ENCODE results near the gene STAG3.
"Not testable (repeated sequence)": the region's sequence is repeated elsewhere in the genome, so short reads cannot be mapped to it uniquely, and the experiment has no call there.

Gene STAG3

DNA sequence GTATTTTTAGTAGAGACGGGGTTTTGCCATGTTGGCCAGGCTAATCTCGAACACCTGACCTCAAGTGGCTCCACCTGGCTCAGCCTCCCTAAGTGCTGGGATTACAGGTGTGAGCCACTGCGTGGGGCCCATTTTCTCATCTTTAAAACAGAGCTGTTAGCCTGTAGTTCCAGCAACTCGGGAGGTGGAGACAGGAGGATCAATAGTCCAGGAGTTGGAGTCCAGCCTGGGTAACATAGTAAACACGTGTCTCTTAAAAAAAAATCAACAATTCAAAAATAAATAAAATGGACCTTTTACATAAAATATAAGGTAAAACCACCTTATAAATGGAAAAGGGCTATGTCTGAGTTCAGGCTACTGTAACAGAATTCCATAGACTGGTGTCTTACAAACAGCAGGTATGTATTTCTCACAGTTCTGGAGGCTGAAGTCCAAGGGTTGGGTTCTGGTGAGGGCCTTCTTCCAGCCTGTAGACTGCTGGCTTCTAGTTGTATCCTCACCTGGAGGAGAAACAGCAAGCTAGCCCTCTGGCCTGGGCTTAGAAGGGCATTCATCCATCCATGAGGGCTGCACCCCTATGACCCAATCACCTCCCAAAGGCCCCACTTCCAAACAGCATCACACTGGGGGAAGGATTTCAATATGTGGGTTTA, 35.0 kb downstream of the STAG3 start:
- DNase-seq = no peak

DNA sequence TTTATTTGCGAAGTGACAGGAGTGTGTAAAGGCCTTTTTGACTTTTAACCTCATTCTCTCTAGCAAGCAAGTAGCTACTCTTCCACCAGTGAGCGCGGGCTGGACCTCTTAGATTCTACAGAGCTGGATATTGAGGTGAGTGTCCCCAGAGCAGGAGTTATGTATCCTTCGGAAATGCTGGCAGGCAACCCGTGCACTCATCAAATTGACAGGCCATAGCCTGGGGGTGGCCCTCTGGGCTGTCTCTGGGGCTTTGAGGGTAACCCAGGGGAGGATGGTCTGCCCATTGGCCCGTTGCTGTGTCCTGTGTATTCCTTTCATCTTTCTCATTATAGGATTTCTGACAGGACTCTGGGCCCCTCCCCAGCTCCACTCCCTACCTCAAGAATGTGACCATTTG, 36.0 kb downstream of the STAG3 start:
- no peak for DNase-seq

GRCh38 chr7:100214356-100214755, 36.6 kb downstream of the STAG3 start:
- not testable (repeated sequence) for DNase-seq

DNA sequence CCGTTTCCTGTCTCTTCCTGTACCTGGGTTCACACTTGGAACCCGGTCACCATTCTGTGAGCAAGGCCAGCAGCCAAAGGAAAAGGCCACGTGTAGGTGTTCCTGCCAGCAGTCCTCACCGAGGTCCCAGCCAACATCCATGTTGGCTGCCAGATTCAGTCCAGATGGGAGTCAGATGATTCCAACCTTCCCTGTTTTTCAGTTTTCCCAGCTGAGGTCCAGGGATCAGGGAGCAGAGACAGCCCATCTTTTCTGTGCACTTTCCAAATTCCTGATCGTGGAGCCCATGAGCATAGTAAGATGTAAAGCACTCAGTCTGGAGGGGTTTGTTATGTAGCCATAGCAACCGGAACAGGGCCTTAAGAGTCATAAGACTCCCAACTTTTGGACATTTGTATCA, 38.2 kb downstream of the STAG3 start:
- no peak for DNase-seq

GRCh38 chr7:100217934-100218333, 40.2 kb downstream of the STAG3 start:
- peak; percentile 58 for DNase-seq

DNA sequence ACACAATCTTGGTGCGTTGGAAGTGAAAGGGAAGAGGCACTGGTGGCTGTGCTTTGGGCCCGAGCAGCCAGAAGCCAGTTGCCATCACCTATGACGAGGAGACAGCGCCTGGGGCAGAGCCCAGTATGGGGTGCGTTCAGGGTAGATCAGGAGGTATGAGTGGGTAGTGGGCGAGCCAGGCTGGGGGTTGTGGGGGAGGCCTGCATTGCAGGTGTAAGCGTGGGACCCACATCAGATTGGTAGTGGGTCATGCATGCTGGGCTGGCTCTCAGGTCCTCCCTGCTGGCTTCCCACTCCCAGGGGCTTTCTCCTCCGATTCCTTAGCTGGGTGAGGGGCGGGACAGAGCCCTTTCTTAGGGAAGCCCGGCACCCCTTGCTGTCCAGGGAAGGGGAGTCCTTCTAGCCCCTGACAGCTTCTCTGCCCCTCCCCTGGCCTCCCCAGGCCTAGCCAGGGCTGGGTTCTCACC, 41.6 kb downstream of the STAG3 start:
- no peak for DNase-seq

DNA sequence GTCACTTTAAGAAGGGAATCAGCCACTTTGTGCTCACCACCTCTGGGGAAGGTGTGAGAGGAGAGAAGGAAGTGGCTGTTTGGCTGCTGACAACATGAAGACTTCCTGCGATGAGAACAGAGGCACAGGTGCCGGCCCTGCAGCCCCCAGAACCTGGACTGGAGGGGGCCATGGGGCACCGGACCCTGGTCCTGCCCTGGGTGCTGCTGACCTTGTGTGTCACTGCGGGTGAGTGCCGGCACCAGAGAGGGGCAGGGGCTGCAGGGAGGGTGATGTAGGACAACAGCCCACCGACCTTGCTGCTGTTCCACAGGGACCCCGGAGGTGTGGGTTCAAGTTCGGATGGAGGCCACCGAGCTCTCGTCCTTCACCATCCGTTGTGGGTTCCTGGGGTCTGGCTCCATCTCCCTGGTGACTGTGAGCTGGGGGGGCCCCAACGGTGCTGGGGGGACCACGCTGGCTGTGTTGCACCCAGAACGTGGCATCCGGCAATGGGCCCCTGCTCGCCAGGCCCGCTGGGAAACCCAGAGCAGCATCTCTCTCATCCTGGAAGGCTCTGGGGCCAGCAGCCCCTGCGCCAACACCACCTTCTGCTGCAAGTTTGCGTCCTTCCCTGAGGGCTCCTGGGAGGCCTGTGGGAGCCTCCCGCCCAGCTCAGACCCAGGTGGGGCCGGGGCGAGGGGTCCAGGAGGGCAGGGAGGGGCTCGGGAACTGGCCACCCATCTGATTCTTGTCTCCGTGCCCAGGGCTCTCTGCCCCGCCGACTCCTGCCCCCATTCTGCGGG, 42.3 kb downstream of the STAG3 start, which contains the start of gene PVRIG:
Gene PVRIG, plus strand, starts transcription at position 149 of the 785 bp plus-strand sequence. Its CDS starts 22 bp downstream, at position 171.
- DNase-seq = not testable (repeated sequence)

GRCh38 chr7:100220586-100221230, 43.0 kb downstream of the STAG3 start:
- DNase-seq = no peak

GRCh38 chr7:100221231-100221718, 43.6 kb downstream of the STAG3 start:
- DNase-seq = no peak

DNA sequence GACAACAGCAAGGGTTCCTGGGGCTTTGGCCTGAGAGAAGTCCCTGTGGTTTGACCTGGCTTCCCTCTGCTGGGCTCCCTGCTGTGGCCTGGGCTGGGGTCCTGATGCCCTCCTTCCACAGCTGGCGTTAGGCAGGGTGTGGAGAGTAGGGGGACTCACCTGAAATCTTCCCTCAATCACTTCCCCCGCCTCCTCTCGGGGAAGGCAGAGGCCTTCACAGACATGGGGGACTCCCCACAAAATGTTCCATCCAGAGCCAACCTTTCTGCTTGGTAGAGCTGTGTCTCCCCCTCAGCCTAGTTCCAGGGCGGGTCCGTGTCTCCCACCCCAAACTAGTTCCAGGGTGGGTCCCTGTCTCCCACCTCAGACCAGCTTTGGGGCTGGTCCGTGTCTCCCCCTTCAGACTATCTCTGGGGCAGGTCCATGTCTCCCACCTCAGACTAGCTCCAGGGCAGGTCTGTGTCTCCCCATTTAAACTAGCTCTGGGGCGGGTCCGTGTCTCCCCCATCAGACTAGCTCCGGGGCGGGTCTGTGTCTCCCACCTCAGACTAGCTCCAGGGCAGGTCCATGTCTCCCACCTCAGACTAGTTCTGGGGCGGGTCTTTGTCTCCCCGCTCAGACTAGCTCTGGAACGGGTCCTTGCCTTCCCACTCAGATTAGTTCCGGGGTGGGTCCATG, 44.2 kb downstream of the STAG3 start:
- no peak for DNase-seq

DNA sequence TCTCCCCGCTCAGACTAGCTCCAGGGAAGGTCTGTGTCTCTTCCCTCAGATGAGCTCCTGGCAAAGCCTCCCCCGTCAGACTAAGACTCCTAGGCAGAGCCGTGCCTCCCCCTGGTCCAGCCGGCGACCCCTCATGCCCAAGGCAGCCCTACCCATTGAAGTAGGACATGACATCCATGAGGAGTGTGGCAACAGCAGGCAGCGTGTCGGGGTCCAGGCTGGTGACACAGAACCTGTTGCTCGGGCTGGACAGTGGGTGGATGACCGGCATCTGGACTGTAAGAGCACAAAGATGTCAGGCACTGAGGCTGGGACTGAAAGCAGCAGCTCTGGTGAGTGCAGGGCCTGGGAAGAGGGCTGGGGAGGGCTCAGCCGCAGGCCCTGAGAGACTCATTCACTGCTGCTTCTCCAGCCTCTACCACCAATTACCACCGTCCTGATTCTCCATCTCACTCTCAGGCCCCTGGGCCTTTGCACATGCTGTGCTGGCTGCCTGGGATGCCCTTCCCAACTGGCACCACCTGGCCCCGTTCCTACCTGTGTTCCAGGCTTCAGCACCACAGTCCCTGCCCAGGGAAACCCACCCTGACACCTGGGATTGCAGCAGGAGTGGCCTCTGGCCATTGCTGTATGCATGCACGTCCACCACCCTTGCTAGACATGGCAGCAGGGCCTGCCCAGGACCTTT, 44.9 kb downstream of the STAG3 start:
- no peak for DNase-seq

- not testable (repeated sequence) for DNase-seq
Observed at GRCh38 chr7:100223376-100223927, 45.7 kb downstream of the STAG3 start.

DNA sequence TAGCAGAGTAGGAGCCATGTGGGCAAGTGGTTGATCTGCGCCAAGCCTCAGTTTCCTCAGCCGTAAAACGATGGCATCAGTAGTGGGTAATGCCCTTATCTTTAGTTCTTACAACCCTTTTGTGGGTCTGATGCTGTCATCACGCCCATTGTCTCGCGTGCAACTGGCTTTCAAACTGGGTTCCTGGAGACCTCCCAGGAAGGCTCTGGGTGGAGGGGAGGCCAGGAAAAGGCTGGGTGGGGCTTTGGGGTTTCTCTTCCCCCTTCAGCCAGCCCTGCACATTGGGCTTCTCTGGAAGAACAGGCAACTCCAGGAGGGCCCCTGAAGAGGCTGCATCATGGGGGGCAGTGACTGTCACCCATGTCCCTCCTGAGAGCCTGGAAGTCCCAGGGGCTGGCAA, 47.2 kb downstream of the STAG3 start:
- not testable (repeated sequence) for DNase-seq

DNA sequence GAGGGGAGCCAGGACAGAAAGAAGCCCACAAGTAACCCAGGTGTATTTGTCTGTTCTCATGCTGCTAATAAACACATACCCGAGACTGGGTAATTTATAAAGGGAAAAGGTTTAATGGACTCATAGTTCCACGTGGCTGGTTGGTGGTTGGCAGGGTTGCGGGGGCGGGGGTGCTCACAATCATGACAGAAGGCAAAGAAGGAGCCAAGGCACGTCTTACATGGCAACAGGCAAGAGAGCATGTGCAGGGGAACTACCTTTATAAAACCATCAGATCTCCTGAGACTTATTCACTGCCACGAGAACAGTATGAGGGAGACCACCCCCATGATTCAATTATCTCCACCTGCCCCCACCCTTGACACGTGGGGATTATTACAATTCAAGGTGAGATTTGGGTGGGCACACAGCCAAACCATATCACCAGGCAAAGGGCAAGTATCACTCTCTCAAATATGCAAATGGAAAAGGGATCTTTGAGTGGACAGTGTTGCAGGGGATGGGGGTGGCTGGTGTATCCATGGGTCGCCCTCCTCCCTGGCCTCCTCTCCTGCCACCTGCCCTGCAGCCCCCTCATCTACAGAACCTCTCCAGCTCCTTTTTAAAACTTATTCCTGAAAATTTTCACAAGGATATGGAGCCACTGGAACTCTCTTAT, 57.1 kb downstream of the STAG3 start:
- DNase-seq = not testable (repeated sequence)

DNA sequence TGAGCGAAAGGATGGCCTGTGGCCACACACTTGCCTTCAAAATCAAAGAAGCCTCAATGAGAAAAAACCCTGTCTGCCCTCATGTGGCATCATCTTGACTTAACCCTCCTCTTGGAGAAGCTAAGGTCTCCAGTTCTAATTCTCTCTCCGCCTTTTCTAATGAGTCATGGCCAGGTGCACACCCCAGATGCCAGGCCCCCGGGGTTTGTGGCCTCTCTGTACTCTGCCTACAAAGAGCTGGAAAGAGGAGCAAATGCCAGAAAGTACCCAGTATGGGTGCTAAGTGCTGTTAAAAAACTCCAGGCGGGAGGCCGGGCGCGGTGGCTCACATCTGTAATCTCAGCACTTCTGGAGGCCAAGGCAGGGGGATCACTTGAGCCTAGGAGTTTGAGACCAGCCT, 62.3 kb downstream of the STAG3 start:
- not testable (repeated sequence) for DNase-seq

GRCh38 chr7:100243385-100243784, 65.7 kb downstream of the STAG3 start:
- peak; percentile 7 for DNase-seq

DNA sequence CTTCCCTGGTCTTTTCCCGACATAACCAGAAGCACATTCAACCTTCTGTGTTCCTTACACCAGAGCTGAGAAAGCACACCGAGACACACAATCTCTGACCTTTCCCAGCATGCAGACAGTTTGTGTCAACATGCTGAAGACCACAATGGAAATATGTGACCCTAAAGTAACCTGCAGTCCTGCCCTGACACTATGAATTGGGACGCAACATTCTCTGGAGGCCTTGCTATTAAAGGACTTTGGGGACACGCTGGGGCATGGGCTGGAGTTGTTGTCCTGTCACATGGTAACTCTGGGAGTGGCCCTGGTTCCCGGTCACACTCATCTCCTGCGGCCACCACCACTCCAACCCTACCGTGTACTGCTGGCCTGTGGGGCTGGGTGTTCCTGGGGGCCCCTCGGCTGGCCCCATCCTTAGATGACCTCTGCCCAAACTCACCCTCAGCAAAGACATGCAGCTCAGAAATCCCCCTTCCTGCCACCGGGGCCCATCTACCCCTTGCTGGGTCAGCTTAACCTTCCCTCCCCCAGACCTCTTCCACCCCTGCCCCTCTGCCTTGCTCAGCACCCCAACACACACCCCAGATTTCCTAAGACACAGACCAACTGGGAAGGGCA, 67.4 kb downstream of the STAG3 start:
- DNase-seq = not testable (repeated sequence)

- DNase-seq = not testable (repeated sequence)
Observed at GRCh38 chr7:100246121-100246864, 68.6 kb downstream of the STAG3 start.

DNA sequence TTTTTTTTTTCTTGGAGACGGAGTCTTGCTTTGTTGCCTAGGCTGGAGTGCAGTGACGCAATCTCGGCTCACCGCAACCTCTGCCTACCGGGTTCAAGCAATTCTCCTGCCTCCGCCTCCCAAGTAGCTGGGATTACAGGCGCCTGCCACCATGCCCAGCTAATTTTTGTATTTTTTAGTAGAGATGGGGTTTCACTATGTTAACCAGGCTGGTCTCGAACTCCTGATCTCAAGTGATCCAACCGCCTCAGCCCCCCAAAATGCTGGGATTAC, 69.1 kb downstream of the STAG3 start:
- not testable (repeated sequence) for DNase-seq

- no peak for DNase-seq
Observed at GRCh38 chr7:100247152-100247757, 69.5 kb downstream of the STAG3 start.

All from MV-4-11 (cell line).